Measurements from ENCODE around the gene POMC.
A peak's percentile ranks its signal among the peaks of the same experiment; 100 is the strongest.
"Not testable (repeated sequence)": the region's sequence is repeated elsewhere in the genome, so short reads cannot be mapped to it uniquely, and the experiment has no call there.

POMC gene

DNA sequence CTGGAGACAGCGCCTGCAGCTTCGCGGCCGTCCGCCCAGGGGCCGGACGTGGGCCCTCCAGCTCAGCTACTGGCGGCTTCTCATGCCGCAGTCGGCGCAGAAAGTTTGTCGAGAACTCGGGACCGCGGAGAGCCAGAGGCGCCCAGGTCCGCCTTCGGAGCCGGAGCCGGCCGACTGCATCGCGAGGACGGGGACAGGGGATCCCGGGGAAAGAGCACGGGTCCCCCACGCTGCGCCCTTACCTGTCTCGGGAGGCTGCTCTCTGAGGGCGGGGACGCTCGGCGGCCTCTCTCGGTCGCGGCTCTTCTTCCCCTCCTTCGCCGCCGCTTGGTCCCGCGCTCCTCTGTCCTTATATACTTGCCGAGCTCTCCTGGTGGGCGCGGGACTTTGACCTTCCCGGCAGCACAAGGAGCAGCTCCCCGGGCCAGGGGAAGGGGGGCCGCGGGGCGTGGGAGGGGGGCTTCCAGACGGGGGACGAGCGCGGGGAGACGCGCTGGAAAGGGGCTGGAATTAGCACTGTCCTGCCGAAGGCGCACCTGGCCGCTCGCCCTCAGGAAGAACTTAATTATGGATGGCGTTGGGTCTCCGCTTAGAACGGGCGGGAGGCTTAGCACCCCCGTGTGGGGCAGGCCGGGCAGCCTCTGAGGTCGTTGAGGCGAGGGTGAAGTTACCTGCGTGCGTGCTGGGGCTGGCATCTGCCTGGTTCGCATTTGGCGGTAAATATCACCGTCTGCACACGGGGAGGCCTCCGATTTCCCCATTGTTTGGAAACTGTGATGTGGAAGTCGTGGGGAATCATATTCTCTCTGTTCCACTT is at the start of gene POMC:
TSS of gene POMC (minus strand) at position 325 of the 817 bp plus-strand sequence. CDS start 3,808 bp downstream, outside the sequence.
- peak within 1 kb of the TSS; percentile 36 for H3K4me3 ChIP-seq (ENCODE audit: low read depth, low read length)
- DNase-seq (ENCODE audit: low read depth), result peak; percentile 34
- TF ChIP-seq CTCF (IDR thresholded peaks at IDR 0.05; ENCODE audit: insufficient read depth, low read depth, low read length, missing control alignments), result no peak

GRCh38 chr2:25218100-25218499 is 49.7 kb upstream of the POMC start:
- H3K4me3 ChIP-seq (ENCODE audit: low read depth, low read length), result no peak overlapping the region
- no peak for TF ChIP-seq CTCF (IDR thresholded peaks at IDR 0.05; ENCODE audit: insufficient read depth, low read depth, low read length, missing control alignments)
- DNase-seq (ENCODE audit: low read depth), result no peak

- TF ChIP-seq CTCF (IDR thresholded peaks at IDR 0.05; ENCODE audit: insufficient read depth, low read depth, low read length, missing control alignments), result no peak
- DNase-seq (ENCODE audit: low read depth), result peak; percentile 86
- peak overlapping the region; percentile 27 for H3K4me3 ChIP-seq (ENCODE audit: low read depth, low read length)
These were observed 47.7 kb upstream of the POMC start for GRCh38 chr2:25215948-25216679.

DNA sequence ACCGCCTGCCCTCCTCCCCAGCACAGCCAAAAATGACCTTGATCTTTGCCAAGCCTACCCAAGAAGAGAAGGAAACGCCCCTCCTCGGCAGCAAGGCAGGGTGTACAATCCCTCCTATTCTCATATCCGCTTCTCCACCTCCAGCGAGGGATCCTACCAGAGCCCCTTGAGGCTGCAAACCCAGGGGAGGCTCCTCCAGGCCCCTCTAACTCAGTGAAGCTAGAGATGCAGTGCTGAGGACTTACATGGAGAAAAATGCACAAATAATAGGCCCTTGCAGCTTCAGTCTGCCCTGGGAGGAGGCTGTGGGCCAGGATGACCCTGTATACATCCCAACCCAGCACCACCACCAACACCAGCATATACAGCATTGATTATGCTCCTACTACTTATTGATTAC is 46.9 kb upstream of the POMC start:
- TF ChIP-seq CTCF (IDR thresholded peaks at IDR 0.05; ENCODE audit: insufficient read depth, low read depth, low read length, missing control alignments), result no peak
- H3K4me3 ChIP-seq (ENCODE audit: low read depth, low read length), result no peak overlapping the region
- no peak for DNase-seq (ENCODE audit: low read depth)

DNA sequence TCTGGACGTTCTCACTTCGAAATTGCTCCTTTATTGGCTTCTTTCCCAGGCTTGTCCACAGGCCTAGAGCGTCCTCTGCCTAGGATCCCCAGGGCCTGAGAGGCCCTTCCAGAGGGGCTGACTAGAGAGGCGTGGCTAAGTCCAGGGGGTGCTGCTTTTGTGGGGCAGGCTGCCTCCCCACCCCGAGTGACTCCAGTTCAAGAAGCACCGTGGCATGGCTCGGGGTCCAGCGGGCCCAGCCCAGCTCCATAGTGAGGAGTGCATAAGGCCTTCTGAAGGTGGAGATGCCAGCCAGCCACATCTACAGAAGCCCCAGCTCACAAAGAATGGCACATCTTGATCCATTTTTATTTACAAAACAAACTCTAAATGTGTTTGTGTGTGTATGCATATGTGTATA is 44.8 kb upstream of the POMC start:
- no peak overlapping the region for H3K4me3 ChIP-seq (ENCODE audit: low read depth, low read length)
- TF ChIP-seq CTCF (IDR thresholded peaks at IDR 0.05; ENCODE audit: insufficient read depth, low read depth, low read length, missing control alignments), result no peak
- DNase-seq (ENCODE audit: low read depth), result no peak

DNA sequence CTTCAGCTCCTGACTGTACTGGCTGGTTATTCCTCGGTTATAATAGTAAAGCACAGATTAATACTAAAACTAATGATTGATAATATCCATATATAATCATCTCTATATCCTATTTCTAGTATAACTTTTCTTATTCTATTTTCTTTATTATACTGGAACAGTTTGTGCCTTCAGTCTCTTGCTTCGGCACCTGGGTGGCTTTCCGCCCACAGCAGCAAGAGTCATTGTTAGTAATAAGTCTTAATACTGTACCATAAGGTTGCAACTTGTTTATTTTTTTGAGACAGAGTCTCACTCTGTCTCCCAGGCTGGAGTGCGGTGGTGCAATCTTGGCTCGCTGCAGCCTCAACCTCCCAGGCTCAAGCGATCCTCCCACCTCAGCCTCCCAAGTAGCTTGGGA is 42.5 kb upstream of the POMC start:
- H3K4me3 ChIP-seq (ENCODE audit: low read depth, low read length); DNase-seq (ENCODE audit: low read depth): not testable (repeated sequence)

GRCh38 chr2:25207078-25207545 is 38.7 kb upstream of the POMC start:
- H3K4me3 ChIP-seq (ENCODE audit: low read depth, low read length), result no peak overlapping the region
- TF ChIP-seq CTCF (IDR thresholded peaks at IDR 0.05; ENCODE audit: insufficient read depth, low read depth, low read length, missing control alignments), result no peak
- peak; percentile 45 for DNase-seq (ENCODE audit: low read depth)
